ENCODE results near the gene SIVA1. TPM values are rescaled to one million over a fixed set of nuclear protein-coding genes. Genes with fewer than 3 reads are reported as not detected.

Gene SIVA1
- total RNA-seq, 1 donor from 2014 or later = 298 TPM

DNA sequence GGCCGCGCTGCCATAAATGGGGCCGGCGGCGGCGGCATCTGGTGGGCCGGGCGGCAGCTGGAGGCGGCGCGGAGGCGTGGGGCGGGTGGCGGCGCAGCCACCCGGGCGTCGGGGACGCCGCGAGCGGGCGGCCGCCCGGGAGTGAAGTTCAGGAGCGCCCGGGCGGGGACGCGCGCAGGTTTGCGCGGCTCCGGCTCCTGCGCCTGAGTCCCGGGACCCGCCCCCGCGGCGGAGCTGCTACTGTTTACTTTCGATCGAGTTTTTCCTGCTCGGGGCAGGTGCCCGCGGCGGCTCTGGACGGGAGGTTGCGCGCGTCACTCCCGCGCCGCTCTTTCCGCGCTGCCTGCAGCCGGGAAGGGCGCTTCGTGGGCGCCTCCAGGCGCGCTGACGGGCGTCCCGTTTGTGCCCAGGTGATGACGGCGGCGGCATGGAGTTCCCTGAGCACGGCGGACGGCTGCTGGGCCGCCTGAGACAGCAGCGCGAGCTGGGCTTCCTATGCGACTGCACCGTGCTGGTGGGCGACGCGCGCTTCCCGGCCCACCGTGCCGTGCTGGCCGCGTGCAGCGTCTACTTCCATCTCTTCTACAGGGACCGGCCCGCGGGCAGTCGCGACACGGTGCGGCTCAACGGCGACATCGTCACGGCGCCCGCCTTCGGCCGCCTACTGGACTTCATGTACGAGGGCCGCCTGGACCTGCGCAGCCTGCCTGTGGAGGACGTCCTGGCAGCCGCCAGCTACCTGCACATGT is 48.0 kb downstream of the SIVA1 start, which contains the start of gene ZBTB42:
ZBTB42 (plus strand) TSS at position 331 of the 749 bp plus-strand sequence; CDS start at position 428, 97 bp downstream.
- DNase-seq (ENCODE audit: low read depth) = no peak
- TF ChIP-seq, protein P1, sequence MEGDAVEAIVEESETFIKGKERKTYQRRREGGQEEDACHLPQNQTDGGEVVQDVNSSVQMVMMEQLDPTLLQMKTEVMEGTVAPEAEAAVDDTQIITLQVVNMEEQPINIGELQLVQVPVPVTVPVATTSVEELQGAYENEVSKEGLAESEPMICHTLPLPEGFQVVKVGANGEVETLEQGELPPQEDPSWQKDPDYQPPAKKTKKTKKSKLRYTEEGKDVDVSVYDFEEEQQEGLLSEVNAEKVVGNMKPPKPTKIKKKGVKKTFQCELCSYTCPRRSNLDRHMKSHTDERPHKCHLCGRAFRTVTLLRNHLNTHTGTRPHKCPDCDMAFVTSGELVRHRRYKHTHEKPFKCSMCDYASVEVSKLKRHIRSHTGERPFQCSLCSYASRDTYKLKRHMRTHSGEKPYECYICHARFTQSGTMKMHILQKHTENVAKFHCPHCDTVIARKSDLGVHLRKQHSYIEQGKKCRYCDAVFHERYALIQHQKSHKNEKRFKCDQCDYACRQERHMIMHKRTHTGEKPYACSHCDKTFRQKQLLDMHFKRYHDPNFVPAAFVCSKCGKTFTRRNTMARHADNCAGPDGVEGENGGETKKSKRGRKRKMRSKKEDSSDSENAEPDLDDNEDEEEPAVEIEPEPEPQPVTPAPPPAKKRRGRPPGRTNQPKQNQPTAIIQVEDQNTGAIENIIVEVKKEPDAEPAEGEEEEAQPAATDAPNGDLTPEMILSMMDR (conservative IDR thresholded peaks at IDR 0.05; ENCODE audit: low read depth, low read length) = no peak
- peak within 1 kb of the TSS; percentile 67 for H3K4me3 ChIP-seq (ENCODE audit: low read depth, low read length)

DNA sequence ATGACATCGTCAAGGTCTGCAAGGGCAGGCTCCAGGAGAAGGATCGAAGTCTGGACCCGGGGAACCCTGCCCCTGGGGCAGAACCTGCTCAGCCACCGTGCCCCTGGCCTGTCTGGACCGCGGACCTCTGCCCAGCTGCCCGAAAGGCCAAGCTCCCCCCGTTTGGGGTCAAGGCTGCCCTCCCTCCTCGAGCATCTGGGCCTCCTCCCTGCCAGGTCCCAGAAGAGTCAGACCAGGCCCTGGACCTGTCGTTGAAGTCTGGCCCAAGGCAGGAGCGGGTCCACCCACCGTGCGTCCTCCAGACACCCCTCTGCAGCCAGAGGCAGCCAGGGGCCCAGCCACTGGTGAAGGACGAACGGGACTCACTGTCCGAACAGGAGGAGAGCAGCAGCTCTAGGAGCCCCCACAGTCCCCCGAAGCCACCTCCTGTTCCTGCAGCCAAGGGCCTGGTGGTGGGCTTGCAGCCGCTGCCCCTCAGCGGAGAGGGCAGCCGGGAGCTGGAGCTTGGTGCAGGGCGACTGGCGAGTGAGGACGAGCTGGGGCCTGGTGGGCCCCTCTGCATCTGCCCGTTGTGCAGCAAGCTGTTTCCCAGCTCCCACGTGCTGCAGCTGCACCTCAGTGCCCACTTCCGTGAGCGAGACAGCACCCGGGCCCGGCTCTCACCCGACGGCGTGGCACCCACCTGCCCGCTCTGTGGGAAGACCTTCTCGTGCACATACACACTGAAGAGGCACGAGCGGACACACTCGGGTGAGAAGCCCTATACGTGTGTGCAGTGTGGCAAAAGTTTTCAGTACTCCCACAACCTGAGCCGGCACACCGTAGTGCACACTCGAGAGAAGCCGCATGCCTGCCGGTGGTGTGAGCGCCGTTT is 48.8 kb downstream of the SIVA1 start:
- DNase-seq (ENCODE audit: low read depth) = no peak
- H3K4me3 ChIP-seq (ENCODE audit: low read depth, low read length) = peak overlapping the region; percentile 67
- TF ChIP-seq, protein P1 (conservative IDR thresholded peaks at IDR 0.05; ENCODE audit: low read depth, low read length) = no peak

DNA sequence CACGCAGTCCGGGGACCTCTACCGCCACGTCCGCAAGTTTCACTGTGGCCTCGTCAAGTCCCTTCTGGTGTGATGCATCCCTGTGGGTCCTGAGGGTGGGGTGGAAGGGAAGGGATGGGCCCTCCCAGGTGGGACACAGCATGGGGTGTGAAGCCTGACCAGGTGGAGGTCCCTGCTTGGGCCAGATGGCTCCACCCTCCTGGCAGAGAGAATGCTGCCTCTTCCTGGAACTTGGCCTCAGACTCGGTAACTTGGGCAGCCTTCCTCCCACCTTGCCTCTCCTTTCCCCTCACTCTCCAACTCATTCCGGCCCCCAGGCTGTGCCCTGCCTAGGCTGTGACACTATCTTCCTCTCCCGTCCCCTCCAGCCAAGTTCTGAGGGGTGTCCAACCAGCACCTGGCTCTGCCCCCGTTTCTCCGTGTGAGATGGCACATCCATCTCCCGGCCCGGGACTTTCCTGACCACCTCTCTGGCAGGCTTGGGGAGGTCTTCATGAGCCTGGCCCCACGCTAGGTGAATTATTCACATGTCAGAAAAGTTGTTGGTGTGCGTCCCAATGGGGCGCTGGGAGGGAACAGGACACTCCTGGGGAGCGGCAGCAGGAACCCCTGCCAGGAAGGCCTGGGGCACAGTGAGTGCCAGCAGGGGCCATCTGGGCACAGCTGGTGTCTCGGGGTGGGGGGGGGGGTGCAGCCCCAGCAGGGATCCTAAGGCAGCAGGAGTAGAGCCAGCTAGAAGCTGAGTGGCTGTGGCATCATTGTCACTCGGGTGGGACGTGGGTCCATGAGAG is 49.6 kb downstream of the SIVA1 start:
- TF ChIP-seq, protein P1 (conservative IDR thresholded peaks at IDR 0.05; ENCODE audit: low read depth, low read length) = no peak

DNA sequence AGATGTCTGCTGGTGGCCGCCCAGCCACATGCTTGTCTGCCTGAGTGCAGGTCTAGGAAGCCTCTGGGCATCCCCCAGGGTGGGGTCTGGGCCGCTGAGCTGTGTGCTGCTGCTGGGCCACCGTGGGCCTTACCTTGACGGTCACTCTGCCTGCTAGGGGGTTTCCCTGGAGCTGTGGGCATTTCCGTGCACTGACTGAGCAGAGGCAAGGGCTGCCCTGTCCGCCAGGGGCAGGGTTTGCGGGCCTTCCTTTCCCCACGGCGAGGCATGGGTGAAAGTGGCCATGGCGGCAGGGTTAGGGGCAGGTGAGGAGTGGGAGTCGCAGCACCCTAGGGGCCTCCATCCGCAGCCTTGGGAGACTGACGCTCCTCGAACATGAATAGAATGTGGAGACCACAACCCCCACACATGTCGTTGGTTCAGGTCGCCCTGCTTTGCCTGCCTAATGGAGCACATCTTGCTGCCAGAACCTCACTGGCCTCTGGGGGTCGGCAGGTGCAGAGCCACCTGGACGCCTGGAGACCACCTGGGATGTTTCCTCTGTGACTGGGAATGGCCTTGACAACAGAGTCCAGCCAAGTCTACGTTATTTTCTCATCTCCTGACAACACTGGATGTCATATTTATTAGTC is 50.4 kb downstream of the SIVA1 start:
- DNase-seq (ENCODE audit: low read depth) = no peak
- H3K4me3 ChIP-seq (ENCODE audit: low read depth, low read length) = no peak overlapping the region
- TF ChIP-seq, protein P1 (conservative IDR thresholded peaks at IDR 0.05; ENCODE audit: low read depth, low read length) = no peak

More for the DNA sequence above, 49.6 kb downstream of the SIVA1 start:
- no peak overlapping the region for H3K4me3 ChIP-seq (ENCODE audit: low read depth, low read length)
- DNase-seq (ENCODE audit: low read depth) = no peak

DNA sequence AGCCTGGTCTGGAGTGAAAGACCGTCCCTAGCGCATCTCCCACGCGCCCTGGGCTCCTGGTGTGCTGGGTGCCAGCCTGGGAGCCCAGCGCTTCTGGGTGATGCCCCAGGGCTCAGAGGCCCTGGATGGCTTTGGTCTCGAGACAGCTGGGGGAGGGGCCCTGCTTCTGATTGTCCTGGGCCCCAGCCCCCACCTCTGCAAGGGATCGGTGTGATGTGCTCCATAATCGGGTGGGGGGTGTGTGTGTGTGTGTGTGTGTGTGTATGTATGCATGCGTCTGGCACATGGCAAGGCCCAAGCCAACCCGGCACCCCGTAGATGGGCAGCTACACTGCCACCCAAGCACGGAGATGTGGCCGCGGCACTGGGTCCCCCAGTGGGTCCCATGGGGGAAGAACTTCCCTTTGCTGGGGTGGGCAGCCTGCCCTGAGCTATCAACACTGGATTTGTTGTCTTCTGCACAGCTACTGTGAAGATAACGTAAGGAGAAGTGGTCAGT is 51.0 kb downstream of the SIVA1 start:
- H3K4me3 ChIP-seq (ENCODE audit: low read depth, low read length) = no peak overlapping the region
- TF ChIP-seq, protein P1 (conservative IDR thresholded peaks at IDR 0.05; ENCODE audit: low read depth, low read length) = no peak
- DNase-seq (ENCODE audit: low read depth) = no peak
